ENCODE measurements around the gene SEMA6D.

SEMA6D gene

DNA sequence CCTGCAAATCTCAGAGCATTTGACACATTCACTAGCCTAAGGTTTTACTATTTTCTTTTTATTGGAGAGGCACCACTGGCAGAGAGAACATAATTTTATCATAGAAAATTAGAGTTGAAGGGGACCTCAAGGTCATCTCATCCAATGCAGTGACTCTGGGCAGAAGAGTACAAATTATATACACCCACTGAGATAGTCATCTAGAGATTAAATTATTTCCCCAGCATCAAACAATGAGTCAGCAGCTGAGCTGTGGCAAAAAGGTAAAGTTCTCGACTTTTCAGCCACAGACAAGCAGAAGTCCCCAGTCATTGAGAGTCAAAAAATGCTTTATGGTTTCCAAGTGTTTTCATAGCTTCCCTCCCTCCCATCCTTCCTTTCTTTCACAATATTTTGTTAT, 39.3 kb upstream of the SEMA6D start:
- no peaks in the 10 kb centered on the region for H3K9me3 ChIP-seq (ENCODE audit: control insufficient read depth, insufficient read depth, low read length)
- no peak overlapping the region for H3K27ac ChIP-seq (ENCODE audit: low read depth, low read length)
- no peaks in the 10 kb centered on the region for H3K27me3 ChIP-seq (ENCODE audit: control insufficient read depth, low read length)
- no peaks in the 10 kb centered on the region for H3K36me3 ChIP-seq (ENCODE audit: control insufficient read depth, low read length)
- TF ChIP-seq, protein P1, sequence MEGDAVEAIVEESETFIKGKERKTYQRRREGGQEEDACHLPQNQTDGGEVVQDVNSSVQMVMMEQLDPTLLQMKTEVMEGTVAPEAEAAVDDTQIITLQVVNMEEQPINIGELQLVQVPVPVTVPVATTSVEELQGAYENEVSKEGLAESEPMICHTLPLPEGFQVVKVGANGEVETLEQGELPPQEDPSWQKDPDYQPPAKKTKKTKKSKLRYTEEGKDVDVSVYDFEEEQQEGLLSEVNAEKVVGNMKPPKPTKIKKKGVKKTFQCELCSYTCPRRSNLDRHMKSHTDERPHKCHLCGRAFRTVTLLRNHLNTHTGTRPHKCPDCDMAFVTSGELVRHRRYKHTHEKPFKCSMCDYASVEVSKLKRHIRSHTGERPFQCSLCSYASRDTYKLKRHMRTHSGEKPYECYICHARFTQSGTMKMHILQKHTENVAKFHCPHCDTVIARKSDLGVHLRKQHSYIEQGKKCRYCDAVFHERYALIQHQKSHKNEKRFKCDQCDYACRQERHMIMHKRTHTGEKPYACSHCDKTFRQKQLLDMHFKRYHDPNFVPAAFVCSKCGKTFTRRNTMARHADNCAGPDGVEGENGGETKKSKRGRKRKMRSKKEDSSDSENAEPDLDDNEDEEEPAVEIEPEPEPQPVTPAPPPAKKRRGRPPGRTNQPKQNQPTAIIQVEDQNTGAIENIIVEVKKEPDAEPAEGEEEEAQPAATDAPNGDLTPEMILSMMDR (IDR thresholded peaks at IDR 0.05; ENCODE audit: low read depth, low read length, poor library complexity, severe bottlenecking) = no peak
- no peak for TF ChIP-seq EZH2phosphoT487 (IDR thresholded peaks at IDR 0.05; ENCODE audit: borderline replicate concordance, low read length)
- no peak overlapping the region for H3K4me3 ChIP-seq (ENCODE audit: low read length)
- no peaks in the 10 kb centered on the region for H3F3A ChIP-seq (ENCODE audit: control insufficient read depth, insufficient read depth)
- H3K4me2 ChIP-seq (ENCODE audit: low read length) = no peak overlapping the region
- H3K79me2 ChIP-seq (ENCODE audit: control insufficient read depth, low read length) = no peaks in the 10 kb centered on the region
- no peaks in the 10 kb centered on the region for H3K4me1 ChIP-seq (ENCODE audit: control insufficient read depth, low read length)
- no peaks in the 10 kb centered on the region for H4K20me1 ChIP-seq (ENCODE audit: control insufficient read depth, insufficient read depth, low read depth, low read length)
- no peaks in the 10 kb centered on the region for H3K9me2 ChIP-seq (replicated peaks; ENCODE audit: control insufficient read depth, low read length)

DNA sequence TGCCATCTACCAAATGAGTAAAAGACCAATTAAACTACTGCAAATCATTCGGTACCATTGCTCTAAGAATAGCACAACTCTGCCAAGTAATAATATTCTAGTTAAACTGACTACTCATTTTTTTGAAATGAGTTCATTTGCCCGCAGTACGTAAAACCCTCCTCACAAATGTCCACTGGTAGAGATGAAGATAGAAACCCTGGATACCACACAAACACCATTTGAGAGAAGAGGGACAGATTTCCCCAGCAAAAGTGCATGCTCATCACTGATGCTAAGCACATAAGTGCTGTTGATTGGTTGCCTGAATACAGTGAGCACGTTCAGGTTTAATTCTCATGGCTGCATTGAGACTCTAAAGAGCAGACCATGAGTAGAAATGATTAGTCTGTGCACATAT, 34.6 kb upstream of the SEMA6D start:
- Histone ChIP-seq H3K4me3 (ENCODE audit: low read length) (no peak overlapping the region), H3K4me2 (ENCODE audit: low read length) (no peak overlapping the region), H4K20me1 (ENCODE audit: control insufficient read depth, insufficient read depth, low read depth, low read length) (no peaks in the 10 kb centered on the region), H3K36me3 (ENCODE audit: control insufficient read depth, low read length) (no peaks in the 10 kb centered on the region), H3K79me2 (ENCODE audit: control insufficient read depth, low read length) (no peaks in the 10 kb centered on the region), H3K4me1 (ENCODE audit: control insufficient read depth, low read length) (no peaks in the 10 kb centered on the region), H3K9me2 (replicated peaks; ENCODE audit: control insufficient read depth, low read length) (no peaks in the 10 kb centered on the region), H3K27me3 (ENCODE audit: control insufficient read depth, low read length) (no peaks in the 10 kb centered on the region), H3K27ac (ENCODE audit: low read depth, low read length) (no peak overlapping the region), H3K9me3 (ENCODE audit: control insufficient read depth, insufficient read depth, low read length) (no peaks in the 10 kb centered on the region), H3F3A (ENCODE audit: control insufficient read depth, insufficient read depth) (no peaks in the 10 kb centered on the region)
- TF ChIP-seq EZH2phosphoT487 (IDR thresholded peaks at IDR 0.05; ENCODE audit: borderline replicate concordance, low read length) = no peak
- TF ChIP-seq, protein P1 (IDR thresholded peaks at IDR 0.05; ENCODE audit: low read depth, low read length, poor library complexity, severe bottlenecking) = no peak

DNA sequence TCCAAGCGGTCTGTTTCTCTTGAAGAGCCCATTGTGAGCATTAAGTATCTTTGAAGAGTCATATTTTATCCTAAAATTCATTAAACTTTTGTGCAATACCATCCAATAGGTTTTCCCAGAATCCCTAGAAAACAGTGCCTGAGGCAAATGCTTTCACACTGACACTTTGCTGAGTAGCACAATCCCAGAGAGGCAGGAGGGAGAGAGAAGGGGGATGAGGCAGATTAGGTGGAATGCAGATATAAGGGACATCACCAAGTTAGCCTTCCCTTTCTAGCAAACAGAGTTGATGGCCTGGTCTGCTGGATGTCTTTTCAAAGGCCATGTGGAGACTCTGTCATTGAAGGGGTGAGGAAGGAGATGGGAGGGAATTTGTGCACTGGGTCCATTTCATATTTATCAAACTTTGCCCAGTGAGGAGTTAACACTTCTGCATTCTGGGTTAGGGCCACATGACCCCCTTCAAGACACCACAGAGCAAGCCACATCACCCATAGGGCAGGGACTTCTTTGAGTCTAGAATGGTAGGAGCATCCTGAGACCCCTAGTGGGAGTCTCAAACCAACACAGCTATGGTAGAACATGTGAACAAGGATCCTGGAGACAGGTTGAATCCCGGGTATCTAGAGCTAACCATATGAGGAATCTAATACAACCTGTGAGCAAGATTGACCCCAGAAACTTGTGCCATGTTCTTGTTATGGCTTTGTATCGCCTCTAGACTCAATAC, 32.0 kb upstream of the SEMA6D start:
- H3K27me3 ChIP-seq (ENCODE audit: control insufficient read depth, low read length) = no peaks in the 10 kb centered on the region
- no peaks in the 10 kb centered on the region for H3K79me2 ChIP-seq (ENCODE audit: control insufficient read depth, low read length)
- no peak overlapping the region for H3K27ac ChIP-seq (ENCODE audit: low read depth, low read length)
- TF ChIP-seq, protein P1 (IDR thresholded peaks at IDR 0.05; ENCODE audit: low read depth, low read length, poor library complexity, severe bottlenecking) = no peak
- no peak for TF ChIP-seq EZH2phosphoT487 (IDR thresholded peaks at IDR 0.05; ENCODE audit: borderline replicate concordance, low read length)
- H3K9me3 ChIP-seq (ENCODE audit: control insufficient read depth, insufficient read depth, low read length) = no peaks in the 10 kb centered on the region
- H4K20me1 ChIP-seq (ENCODE audit: control insufficient read depth, insufficient read depth, low read depth, low read length) = no peaks in the 10 kb centered on the region
- H3K9me2 ChIP-seq (replicated peaks; ENCODE audit: control insufficient read depth, low read length) = no peaks in the 10 kb centered on the region
- H3K4me2 ChIP-seq (ENCODE audit: low read length) = no peak overlapping the region
- H3F3A ChIP-seq (ENCODE audit: control insufficient read depth, insufficient read depth) = no peaks in the 10 kb centered on the region
- H3K4me1 ChIP-seq (ENCODE audit: control insufficient read depth, low read length) = no peaks in the 10 kb centered on the region
- no peaks in the 10 kb centered on the region for H3K36me3 ChIP-seq (ENCODE audit: control insufficient read depth, low read length)
- H3K4me3 ChIP-seq (ENCODE audit: low read length) = no peak overlapping the region
